NCI-H128 (cell line): ENCODE results near the gene JARID2.

Source experiments
- DNase-seq: peaks from one replicate; lab custom pipeline; 2025; ENCODE audit not compliant: unreplicated experiment; lab: John Stamatoyannopoulos, UW

The JARID2 gene

DNA sequence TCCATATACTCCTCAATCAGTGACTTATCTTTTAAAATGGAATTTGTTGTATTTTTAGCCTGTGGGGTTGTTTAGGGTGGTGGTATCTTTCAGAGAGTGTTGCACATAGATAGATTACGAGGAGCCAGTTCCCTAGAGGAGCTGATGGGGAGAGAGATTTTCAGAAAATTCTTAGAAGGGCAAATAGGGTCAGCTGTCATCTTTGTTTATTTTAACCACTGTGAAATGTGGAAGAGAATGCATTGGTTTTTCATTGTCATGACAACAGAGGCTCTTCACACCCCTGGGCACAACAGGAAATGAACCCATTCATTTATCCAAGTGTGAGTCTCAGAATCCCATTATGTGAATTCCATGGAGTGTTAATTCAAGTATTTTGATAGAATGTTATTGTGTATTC is 188.4 kb downstream of the JARID2 start:
- DNase-seq = no peak

DNA sequence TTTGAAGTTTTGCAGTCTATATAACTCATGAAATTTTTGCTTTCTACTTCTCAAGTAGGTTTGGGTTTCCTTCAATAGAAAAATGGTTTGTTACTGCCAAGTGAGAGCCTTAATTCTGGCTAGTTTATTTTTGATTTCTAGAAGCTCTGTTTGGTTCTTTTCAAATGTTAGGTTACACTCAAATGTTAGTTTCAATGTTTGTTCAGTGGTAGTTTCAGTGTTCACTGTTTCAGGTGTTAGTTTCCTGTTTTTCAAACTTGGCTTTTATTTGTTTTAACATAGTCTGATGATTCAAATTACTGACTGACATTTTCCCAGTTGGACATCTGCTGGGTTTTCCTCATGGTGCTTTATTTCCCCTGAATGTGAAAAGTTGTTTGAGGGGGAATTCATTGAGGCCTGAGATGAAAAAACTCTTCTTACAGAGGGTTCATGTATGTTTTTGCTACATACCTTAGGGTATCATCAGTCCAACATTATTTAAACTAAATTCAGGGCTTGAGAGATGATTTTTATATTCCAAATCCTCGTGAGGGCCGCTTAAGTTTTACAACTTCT is 189.0 kb downstream of the JARID2 start:
- DNase-seq = no peak

DNA sequence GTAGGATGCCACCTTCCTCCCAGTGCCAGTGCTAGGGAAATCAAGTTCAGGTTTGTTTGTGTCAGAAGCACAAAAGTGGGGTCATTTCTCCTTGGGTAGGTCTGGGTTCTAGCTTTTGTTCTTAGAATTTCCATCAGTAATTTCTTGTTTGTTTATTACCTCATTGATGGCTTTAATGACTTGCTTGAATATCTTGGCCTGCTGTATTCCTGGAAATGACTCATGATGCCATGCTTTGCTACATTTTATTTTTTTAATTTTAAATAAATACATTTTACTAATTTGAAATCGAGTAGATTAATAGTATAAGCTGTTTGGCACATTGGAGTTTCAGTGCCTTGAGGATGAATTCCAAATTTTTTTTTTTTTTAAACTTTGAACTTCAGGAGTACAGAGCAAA is 189.6 kb downstream of the JARID2 start:
- DNase-seq = no peak

DNA sequence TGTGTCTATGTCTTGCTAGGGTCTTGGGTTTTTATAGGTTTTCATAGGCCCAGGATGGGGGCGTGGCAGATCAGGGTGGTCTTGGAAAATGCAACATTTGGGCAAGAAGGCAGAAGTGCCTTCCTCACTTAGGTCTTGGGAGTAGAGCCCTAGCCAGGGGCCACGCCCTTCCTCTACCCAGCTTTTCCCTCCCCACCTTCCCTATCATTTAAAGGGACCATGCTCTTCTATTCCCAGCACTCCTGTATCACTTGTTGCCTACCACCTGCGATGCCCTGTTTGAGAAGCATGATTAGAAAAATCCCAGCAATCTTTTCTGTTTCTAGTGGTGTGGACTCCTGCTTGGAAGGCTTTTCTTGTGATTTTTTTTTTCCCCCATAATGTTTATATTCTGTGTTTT is 190.6 kb downstream of the JARID2 start:
- DNase-seq = no peak

DNA sequence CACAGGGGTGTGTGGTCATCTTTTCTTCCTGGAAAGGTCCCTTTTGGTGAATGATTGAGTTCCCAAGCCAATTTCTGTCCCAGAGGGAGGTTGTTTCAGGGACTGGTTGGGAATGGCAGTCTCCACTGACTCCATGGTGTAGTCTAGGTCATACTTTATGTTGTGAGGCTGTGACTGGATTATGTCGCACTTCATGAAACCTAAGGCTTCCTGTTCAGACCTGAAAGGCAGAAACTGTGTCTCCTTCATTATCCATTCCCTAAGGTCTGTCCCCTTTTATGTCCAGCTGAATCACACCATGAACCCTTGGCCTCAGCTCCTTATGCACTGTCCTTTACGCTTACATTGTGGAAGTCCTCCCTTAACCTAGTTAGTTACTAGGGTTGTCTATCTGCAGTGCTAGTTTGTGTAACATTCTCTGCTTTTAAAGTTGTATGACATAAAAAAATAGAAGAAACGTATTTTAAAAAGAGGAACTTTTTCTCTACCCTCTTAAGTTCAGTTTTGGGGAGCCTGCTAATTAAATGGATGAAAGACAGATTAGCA is 191.3 kb downstream of the JARID2 start:
- DNase-seq = no peak

DNA sequence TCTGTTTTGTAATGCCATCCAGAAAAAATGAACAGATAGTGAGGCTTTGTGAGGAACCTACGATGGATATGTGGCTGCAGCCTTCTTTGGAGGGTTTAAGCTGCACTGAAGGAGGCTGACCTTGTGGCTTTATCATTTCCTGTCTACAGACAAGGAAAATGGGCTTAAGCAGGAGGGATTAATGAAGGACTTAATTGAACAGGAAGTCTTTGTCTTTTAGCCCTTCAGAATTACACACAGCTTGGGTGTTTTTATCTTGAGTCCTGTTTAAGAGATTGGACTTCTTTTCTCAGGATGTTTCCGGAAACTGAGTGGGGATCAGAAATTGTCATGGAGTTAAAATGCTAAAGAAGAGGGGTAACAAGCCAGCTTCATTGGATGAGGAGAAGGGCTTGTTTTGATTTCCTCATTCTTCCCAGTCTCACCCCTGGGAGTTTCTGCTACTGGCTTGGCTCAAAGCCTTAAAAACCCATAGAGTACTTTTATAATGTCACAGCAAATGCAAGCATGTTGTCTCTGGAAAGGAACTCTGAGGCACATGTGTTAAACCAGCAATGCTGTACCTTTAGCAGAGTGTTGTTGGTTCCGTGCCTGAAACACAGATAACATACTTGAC is 193.6 kb downstream of the JARID2 start:
- no peak for DNase-seq

DNA sequence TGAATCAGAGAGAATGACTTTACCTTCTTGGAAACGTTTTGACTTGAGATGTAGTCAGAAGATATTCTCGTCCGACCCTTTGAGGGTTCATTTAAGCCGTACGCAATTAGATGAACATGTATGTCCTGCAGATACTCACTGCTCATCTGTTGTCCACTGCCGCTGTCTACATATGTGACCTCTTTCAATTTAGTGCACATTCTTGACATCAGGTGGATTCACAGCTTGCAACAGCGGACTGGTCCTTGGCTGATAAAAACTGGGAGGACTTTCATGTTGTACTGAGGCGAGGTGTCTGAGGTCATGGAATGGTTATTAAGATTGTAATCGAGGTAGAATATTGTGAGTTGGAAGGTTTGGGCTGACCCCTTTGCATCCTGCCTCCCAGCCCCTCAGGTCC is 194.2 kb downstream of the JARID2 start:
- DNase-seq = no peak

DNA sequence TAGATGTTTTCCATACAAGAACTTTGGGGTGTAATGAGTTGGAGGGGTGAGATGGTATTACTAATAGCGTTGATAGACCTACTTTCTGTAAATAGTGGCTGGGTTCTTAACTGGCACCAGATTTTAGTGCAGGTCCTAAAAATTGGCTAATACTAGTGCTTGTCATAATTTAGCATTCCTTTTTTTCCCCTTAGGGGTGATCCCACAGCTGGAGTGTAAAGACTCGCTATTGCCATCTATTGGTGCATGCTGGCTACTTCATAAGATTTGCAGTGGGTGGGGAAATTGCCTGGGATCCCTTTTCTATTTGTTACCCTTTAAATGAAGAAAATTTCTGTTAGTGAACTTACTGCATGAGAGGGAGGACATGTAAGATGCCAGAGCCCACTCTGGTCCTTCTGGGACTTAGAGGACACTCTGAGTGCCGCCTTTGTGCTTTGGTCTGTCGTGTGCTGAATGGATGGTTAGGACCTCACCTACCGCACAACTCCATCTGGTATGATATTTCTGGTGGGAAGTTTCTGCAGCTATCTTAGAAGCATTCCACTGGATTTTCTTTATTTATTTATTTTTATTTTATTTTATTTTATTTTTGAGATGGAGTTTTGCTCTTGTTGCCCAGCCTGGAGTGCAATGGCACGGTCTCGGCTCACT is 195.5 kb downstream of the JARID2 start:
- DNase-seq = no peak

DNA sequence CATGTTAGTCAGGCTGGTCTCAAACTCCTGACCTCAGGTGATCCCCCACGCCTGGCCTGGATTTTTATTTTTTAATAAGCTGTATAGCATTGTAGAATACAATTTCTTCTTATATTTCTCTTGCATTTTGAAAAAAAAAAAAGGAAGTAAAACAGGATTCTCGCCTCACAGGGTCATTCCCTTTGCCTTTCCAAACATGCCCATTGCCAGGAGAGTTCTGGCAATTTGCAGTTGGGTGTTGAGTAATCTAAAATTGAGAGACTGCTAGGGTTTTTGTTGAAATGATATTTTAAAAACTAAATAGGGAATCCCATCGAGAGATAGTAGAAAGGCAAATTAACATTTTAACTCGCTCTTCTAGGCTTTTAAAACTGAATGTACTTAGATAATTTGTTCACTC is 196.1 kb downstream of the JARID2 start:
- no peak for DNase-seq

DNA sequence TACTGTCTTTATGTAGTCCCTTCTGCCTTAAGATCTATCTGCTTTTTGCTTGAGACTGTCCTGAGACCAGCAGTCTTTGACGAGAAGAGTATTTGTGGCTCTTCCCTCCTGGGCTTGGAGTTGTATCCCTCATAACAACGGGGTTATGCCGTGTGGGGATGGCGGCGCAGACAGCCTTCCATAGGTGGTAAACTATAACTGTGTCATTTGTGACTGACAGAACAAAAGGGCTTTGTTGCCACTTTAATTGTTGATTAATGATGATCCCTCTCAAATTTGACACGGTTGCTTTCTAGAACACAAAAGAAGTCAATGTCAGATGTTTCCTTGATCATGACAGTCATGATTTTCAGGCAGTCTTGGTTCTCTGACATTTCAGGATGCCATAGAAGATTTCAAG is 196.6 kb downstream of the JARID2 start:
- no peak for DNase-seq

DNA sequence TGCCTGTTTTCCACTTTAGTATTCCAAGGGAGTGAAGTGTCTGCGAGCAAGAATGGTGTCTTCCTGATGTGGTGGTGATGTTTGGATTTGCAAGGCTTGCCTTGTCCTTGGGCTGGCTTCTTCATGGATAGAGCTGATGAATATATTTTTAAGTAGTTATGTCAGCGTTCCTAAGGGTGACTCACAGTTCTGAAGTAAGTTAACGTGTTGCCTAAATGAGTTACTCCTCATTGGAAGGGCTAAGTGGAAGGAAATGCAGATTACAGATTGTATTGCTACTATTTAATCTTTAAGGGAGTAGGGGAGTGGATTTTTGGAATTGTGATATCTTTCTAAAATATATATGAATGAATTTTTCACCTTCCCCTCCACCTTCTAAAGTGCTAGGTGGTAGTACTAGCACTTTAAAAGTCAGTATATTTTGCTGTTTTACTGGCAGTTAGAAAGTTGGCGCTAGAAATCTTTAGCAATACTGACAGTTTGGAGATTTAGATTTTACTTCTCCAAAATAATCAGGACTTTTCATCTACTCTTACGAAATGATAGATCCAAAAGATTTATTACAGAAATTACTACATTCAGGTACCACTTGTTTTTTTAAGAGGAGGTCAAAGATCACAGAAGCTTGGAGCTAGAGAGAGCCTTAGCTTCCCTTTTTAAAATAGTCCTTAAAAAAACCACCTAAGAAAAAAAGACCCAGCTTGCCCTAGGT is 197.4 kb downstream of the JARID2 start:
- DNase-seq = no peak

DNA sequence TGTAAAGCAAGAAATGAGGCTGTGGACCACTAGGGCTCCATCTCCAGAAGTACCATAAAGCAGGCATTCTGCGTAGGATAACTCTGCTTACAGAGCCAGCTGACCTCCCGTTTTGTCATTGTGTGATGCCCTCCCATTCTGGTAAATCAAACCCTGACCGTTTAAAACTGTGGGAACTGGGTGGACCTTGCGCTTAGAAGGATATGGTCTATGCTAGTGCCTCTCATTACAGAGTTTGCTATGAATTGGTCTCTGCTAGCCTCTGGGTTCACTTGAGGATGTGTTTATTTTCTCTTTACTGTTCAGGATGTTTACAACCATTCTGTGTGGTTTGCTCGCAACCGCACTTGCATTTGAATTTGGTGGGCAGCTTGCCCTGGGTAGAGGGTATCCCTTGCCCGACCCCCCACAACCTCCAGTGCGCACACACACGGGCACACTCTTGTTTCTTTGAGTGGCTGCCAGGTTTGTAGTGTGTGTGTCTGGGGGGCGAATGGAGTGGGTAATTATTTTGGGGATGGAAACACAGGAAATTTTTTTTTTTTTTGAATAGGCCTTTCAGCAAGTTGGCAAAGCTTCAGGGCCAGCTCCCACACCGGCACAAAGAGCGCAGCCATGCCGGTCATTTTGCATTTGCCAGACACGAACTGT is 198.3 kb downstream of the JARID2 start:
- no peak for DNase-seq

DNA sequence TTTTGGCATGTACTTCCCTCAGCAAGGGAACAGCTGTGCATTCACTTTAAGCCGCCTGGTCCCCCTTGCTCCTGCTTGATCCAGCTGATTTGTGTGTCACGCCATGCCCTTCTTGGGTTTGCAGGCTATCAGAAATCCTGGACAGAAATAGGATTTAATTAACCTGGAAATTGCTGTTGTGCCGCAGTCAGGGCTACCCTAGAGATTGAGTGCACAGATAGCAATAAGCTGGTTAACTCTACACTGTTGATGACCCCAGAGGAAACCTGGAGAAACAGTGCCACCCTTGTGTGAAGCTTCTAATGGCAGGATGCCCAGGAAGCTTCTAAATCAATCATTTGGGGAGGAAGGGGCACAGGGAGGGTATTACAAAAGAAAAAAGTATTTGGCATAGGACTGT is 199.0 kb downstream of the JARID2 start:
- no peak for DNase-seq

DNA sequence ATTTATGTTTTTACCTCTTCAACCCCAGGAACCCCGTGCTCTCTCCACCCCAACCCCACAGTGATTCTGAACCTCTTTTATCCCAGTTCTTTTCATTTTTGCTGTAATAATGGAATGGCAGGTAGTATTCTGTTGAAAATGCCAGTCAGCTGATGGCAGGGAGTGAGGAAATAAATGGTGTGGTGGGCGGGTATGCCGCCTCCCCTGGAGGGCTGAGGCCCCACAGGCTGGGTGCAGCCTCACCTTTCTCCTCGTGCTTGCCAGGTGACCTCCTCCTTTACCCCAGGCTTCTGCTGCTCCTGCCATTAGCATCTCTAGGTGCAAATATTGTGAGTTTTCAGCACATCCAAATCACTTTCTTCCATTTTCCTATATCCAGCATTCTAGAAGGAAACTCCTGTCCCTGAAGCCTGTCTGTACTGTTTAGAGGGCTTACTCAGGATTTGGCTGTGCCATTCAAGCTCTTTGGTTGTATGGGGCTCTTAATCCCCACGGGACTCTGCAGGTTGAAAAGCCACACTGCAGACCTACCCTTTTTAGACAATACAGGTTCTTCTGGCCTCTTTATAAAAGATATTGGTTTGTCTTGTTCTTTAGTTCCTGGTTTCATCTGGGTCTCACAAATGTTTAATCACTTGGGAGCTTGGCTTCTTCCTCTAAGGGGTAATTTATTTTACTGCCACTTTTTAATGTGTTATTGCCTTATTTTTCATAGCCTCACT is 201.8 kb downstream of the JARID2 start:
- no peak for DNase-seq

DNA sequence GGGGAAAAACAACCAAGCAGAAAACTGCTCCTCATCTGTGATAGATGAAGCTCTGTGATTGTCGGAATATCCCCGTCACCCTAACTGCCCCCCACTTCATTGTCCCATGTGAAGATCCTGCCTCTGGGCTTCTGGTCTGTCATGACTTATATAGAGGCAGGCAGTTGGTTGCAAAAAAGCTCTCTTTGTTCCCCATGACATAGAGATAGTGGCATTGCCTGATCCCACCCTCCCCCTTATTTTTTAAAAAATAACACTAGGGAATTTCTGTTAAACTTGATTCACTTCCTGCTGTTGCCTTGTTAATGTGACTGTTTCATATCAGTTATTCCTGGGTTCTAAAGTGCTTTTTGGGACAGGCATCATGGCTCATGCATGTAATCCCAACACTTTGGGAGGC is 203.1 kb downstream of the JARID2 start:
- DNase-seq = no peak

DNA sequence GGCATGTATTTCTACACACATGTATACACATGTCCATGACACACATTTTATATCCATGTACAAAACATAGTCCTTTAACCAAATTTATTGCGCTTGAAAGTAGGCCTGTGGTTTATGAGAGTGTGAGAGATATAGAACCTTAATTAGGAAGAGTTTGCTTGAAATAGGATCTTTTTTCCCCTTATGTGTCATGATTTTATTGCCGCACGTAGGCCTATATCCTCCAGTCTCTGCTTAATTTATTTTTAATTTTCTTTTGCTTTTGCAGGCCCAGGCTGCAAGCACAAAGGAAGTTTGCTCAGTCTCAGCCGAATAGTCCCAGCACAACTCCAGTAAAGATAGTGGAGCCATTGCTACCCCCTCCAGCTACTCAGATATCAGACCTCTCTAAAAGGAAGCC is 205.9 kb downstream of the JARID2 start:
- DNase-seq = no peak

DNA sequence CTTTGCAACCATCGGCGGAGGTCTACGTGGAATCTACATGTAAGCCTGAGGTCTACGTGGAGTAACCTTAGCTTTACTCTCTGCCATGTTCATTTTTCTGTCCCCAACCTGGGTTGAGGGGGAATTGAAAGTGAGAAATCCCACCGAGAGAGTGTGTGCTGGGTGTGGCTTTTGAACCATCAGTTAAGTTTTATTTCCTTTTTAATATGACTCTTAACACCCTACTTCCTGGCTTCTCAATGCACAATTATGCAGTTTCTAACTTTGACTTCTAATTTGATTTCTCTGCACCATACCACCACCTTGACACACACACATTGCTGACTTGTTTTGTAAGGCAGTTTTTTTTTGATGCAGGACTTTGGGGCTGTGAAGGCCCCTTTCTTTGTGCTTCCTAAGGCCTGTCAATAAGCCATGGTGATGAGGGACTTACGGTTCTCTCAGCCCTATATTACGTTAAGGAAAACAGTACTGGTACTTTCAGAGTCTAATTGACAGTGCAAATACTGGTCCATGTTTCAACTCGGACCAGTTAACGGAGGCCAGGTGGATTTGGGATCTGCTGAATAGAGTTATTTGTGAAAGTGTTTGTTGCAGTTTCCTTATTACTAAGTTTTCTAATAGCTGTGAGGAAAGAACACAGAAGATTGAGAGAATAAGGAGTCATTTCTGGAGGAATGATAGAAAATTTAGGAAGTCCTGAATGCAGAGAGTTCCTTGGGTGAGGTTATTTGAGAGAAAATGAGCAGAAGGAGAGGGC is 206.5 kb downstream of the JARID2 start:
- no peak for DNase-seq

DNA sequence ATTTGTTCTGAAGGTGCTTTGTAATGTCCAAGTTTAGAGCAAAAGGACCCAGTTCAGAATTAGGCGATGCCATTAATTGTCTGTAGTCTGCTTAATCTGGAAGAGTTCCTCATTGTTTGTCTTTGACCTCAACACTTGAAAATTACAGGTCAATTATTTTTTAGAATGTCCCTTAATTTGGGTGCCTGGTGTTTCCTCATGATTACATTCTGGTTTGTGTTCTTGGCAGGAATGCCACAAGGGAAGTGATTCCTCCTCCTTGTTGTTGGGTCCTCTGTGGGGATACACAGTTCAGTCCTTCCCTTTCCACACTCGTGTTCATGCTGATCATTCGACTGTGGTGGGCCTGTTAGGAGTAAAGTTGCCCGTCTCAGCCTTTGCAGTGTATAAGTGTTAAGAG is 207.3 kb downstream of the JARID2 start:
- DNase-seq = no peak

DNA sequence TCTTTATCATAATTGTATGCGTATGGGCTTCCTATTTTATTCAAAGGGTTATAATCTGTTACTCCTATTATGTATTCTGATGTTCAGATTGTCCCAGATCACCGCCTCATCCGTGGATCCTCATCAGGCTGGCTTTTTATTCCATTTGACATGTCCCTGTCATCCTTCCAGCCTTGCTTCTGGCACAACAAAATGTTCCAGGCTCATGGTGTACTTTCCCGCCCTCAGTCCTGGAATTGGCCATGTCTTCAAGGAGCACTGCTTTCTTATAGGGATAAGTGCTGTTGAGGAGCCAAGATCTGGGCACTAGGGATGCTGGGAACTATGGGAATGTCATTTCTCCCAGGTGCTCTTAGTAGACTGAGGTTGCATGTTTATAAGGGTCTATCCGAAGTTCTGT is 207.8 kb downstream of the JARID2 start:
- DNase-seq = no peak

DNA sequence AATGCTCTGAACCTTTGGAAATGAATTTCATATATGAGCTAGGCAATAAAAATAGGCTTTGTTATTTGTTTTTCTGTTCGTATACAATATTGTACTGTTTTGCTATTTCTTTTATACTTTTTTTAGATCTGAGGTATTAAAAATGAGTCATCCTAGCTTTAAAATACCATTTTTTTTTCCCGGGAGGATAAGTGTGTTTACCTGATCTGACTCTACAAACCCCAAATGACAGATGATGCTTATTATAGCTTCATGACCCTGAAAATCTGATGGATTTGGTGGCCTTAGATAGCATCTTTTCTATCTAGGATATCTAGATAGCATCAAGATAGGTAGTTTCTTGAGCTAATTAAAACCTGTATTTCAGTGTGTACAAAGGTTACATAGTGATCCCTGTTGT is 210.6 kb downstream of the JARID2 start:
- DNase-seq = no peak
